ENCODE results near the gene HABP4. TPM values are rescaled to one million over a fixed set of nuclear protein-coding genes. Genes with fewer than 3 reads are reported as not detected.

The HABP4 gene
- total RNA-seq, 2 experiments from 2014 or later: 17.4 to 19.0 TPM

GRCh38 chr9:96459268-96460007 is 9.5 kb downstream of the HABP4 start:
- Mint-ChIP-seq H3K36me3 (peaks cover 16% of the 10 kb centered on the region), H3K4me3 (no peak overlapping the region), H3K27ac (no peak overlapping the region), H3K9me3 (no peaks in the 10 kb centered on the region), H3K4me1 (ENCODE audit: low read depth) (peaks cover 7% of the 10 kb centered on the region), H3K27me3 (no peaks in the 10 kb centered on the region)
- POLR2A ChIA-PET: no interaction called here
- intact Hi-C loops (cut with micrococcal nuclease): no loop called here
- CTCF ChIA-PET: no interaction called here
- no peak for DNase-seq

- peaks cover 7% of the 10 kb centered on the region for H3K4me1 Mint-ChIP-seq (ENCODE audit: low read depth)
- H3K27ac Mint-ChIP-seq: no peak overlapping the region
- no peak for DNase-seq
- ChIA-PET CTCF (interaction anchor here (0.5 kb wide), 1 partner anchor 162 kb away, joined by 3 read pairs; no protein-coding TSS in a partner anchor), POLR2A (no interaction called here)
- intact Hi-C loops (cut with micrococcal nuclease): no loop called here
- H3K27me3 Mint-ChIP-seq: no peaks in the 10 kb centered on the region
- H3K4me3 Mint-ChIP-seq: no peak overlapping the region
- H3K36me3 Mint-ChIP-seq: peaks cover 20% of the 10 kb centered on the region
- no peaks in the 10 kb centered on the region for H3K9me3 Mint-ChIP-seq
These were observed 10.5 kb downstream of the HABP4 start for GRCh38 chr9:96460470-96460869.

- ChIA-PET POLR2A (no interaction called here), CTCF (interaction anchor here (0.5 kb wide), 1 partner anchor 161 kb away, joined by 3 read pairs; no protein-coding TSS in a partner anchor)
- no peak overlapping the region for H3K4me3 Mint-ChIP-seq
- no peak overlapping the region for H3K27ac Mint-ChIP-seq
- intact Hi-C loops (cut with micrococcal nuclease): no loop called here
- peaks cover 7% of the 10 kb centered on the region for H3K4me1 Mint-ChIP-seq (ENCODE audit: low read depth)
- no peaks in the 10 kb centered on the region for H3K27me3 Mint-ChIP-seq
- no peaks in the 10 kb centered on the region for H3K9me3 Mint-ChIP-seq
- H3K36me3 Mint-ChIP-seq: peaks cover 24% of the 10 kb centered on the region
- no peak for DNase-seq
These were observed 10.9 kb downstream of the HABP4 start for GRCh38 chr9:96460882-96461281.

GRCh38 chr9:96461336-96461735 is 11.4 kb downstream of the HABP4 start:
- DNase-seq: no peak
- Mint-ChIP-seq H3K4me3 (no peak overlapping the region), H3K9me3 (no peaks in the 10 kb centered on the region), H3K27ac (no peak overlapping the region), H3K27me3 (no peaks in the 10 kb centered on the region), H3K36me3 (peaks cover 25% of the 10 kb centered on the region), H3K4me1 (ENCODE audit: low read depth) (peaks cover 7% of the 10 kb centered on the region)
- CTCF ChIA-PET: no interaction called here
- intact Hi-C loops (cut with micrococcal nuclease): no loop called here
- POLR2A ChIA-PET: interaction anchor here (0.9 kb wide), 1 partner anchor 10 kb away, joined by 5 read pairs; no protein-coding TSS in a partner anchor

- no peak for DNase-seq
- H3K36me3 Mint-ChIP-seq: peaks cover 29% of the 10 kb centered on the region
- no peak overlapping the region for H3K4me3 Mint-ChIP-seq
- POLR2A ChIA-PET: no interaction called here
- no peaks in the 10 kb centered on the region for H3K27me3 Mint-ChIP-seq
- H3K27ac Mint-ChIP-seq: no peak overlapping the region
- H3K9me3 Mint-ChIP-seq: no peaks in the 10 kb centered on the region
- intact Hi-C loops (cut with micrococcal nuclease): no loop called here
- CTCF ChIA-PET: no interaction called here
- peaks cover 7% of the 10 kb centered on the region for H3K4me1 Mint-ChIP-seq (ENCODE audit: low read depth)
These were observed 12.6 kb downstream of the HABP4 start for GRCh38 chr9:96462541-96462940.

- H3K27me3 Mint-ChIP-seq: no peaks in the 10 kb centered on the region
- peaks cover 25% of the 10 kb centered on the region for H3K36me3 Mint-ChIP-seq
- H3K4me1 Mint-ChIP-seq (ENCODE audit: low read depth): peaks cover 3% of the 10 kb centered on the region
- intact Hi-C loops (cut with micrococcal nuclease): no loop called here
- H3K4me3 Mint-ChIP-seq: no peak overlapping the region
- no peak for DNase-seq
- ChIA-PET CTCF (no interaction called here), POLR2A (no interaction called here)
- no peak overlapping the region for H3K27ac Mint-ChIP-seq
- no peaks in the 10 kb centered on the region for H3K9me3 Mint-ChIP-seq
These were observed 14.5 kb downstream of the HABP4 start for GRCh38 chr9:96464426-96464825.

- ChIA-PET POLR2A (interaction anchor here (0.5 kb wide), 1 partner anchor 813 kb away, joined by 3 read pairs; no protein-coding TSS in a partner anchor), CTCF (interaction anchor here (0.8 to 1.2 kb wide), 2 partner anchors 18 to 98 kb away, joined by 3 read pairs; partner anchors contain the start of gene HABP4)
- Mint-ChIP-seq H3K9me3 (no peaks in the 10 kb centered on the region), H3K36me3 (peaks cover 21% of the 10 kb centered on the region), H3K27ac (no peak overlapping the region), H3K4me3 (no peak overlapping the region), H3K27me3 (no peaks in the 10 kb centered on the region), H3K4me1 (ENCODE audit: low read depth) (no peaks in the 10 kb centered on the region)
- intact Hi-C loops (cut with micrococcal nuclease): no loop called here
- no peak for DNase-seq
These were observed 17.8 kb downstream of the HABP4 start for GRCh38 chr9:96467784-96468183.

GRCh38 chr9:96476013-96476412 is 26.0 kb downstream of the HABP4 start:
- intact Hi-C loops (cut with micrococcal nuclease): loop anchor here (1.0 to 10.0 kb wide), 3 partner anchors 8 to 461 kb away; no protein-coding TSS in a partner anchor

GRCh38 chr9:96476591-96476990 is 26.6 kb downstream of the HABP4 start:
- peak overlapping the region; percentile 63 for H3K27ac Mint-ChIP-seq
- intact Hi-C loops (cut with micrococcal nuclease): loop anchor here (1.0 to 10.0 kb wide), 3 partner anchors 8 to 462 kb away; no protein-coding TSS in a partner anchor
- no peaks in the 10 kb centered on the region for H3K27me3 Mint-ChIP-seq
- peaks cover 29% of the 10 kb centered on the region for H3K4me1 Mint-ChIP-seq (ENCODE audit: low read depth)
- ChIA-PET CTCF (interaction anchor here (1.3 to 1.4 kb wide), 3 partner anchors 35 to 173 kb away, joined by 3 to 7 read pairs (median 7); no protein-coding TSS in a partner anchor), POLR2A (interaction anchor here (1.2 kb wide), 1 partner anchor 90 kb away, joined by 3 read pairs; no protein-coding TSS in a partner anchor)
- peaks cover 16% of the 10 kb centered on the region for H3K36me3 Mint-ChIP-seq
- no peaks in the 10 kb centered on the region for H3K9me3 Mint-ChIP-seq
- H3K4me3 Mint-ChIP-seq: no peak overlapping the region
- peak; percentile 28 for DNase-seq

More at GRCh38 chr9:96476013-96476412, 26.0 kb downstream of the HABP4 start:
- H3K9me3 Mint-ChIP-seq: no peaks in the 10 kb centered on the region
- peaks cover 29% of the 10 kb centered on the region for H3K4me1 Mint-ChIP-seq (ENCODE audit: low read depth)
- H3K27me3 Mint-ChIP-seq: no peaks in the 10 kb centered on the region
- DNase-seq: no peak
- H3K36me3 Mint-ChIP-seq: peaks cover 20% of the 10 kb centered on the region
- H3K4me3 Mint-ChIP-seq: no peak overlapping the region
- H3K27ac Mint-ChIP-seq: no peak overlapping the region
- ChIA-PET CTCF (interaction anchor here (1.2 kb wide), 1 partner anchor 9 kb away, joined by 3 read pairs; no protein-coding TSS in a partner anchor), POLR2A (no interaction called here)

GRCh38 chr9:96478829-96479371 is 28.9 kb downstream of the HABP4 start:
- intact Hi-C loops (cut with micrococcal nuclease): loop anchor here (1.0 to 10.0 kb wide), 5 partner anchors 12 to 464 kb away; no protein-coding TSS in a partner anchor
- ChIA-PET CTCF (interaction anchor here (0.6 to 1.0 kb wide), 5 partner anchors 8 to 174 kb away, joined by 3 to 4 read pairs (median 3); no protein-coding TSS in a partner anchor), POLR2A (interaction anchor here (1.3 to 2.3 kb wide), 3 partner anchors 13 to 87 kb away, joined by 9 to 11 read pairs (median 10); partner anchors contain the start of gene HABP4)
- no peaks in the 10 kb centered on the region for H3K27me3 Mint-ChIP-seq
- H3K36me3 Mint-ChIP-seq: peaks cover 26% of the 10 kb centered on the region
- no peak overlapping the region for H3K4me3 Mint-ChIP-seq
- peak overlapping the region; percentile 91 for H3K27ac Mint-ChIP-seq
- peak; percentile 61 for DNase-seq
- H3K4me1 Mint-ChIP-seq (ENCODE audit: low read depth): peaks cover 44% of the 10 kb centered on the region
- no peaks in the 10 kb centered on the region for H3K9me3 Mint-ChIP-seq

GRCh38 chr9:96480736-96481135 is 30.8 kb downstream of the HABP4 start:
- H3K27me3 Mint-ChIP-seq: no peaks in the 10 kb centered on the region
- H3K36me3 Mint-ChIP-seq: peaks cover 29% of the 10 kb centered on the region
- intact Hi-C loops (cut with micrococcal nuclease): no loop called here
- H3K4me3 Mint-ChIP-seq: no peak overlapping the region
- H3K9me3 Mint-ChIP-seq: no peaks in the 10 kb centered on the region
- ChIA-PET CTCF (interaction anchor here (1.3 kb wide), 1 partner anchor 85 kb away, joined by 3 read pairs; no protein-coding TSS in a partner anchor), POLR2A (no interaction called here)
- H3K27ac Mint-ChIP-seq: no peak overlapping the region
- H3K4me1 Mint-ChIP-seq (ENCODE audit: low read depth): peaks cover 62% of the 10 kb centered on the region
- no peak for DNase-seq

- H3K4me1 Mint-ChIP-seq (ENCODE audit: low read depth): peaks cover 56% of the 10 kb centered on the region
- no peak for DNase-seq
- POLR2A ChIA-PET: no interaction called here
- intact Hi-C loops (cut with micrococcal nuclease): no loop called here
- H3K9me3 Mint-ChIP-seq: no peaks in the 10 kb centered on the region
- H3K27me3 Mint-ChIP-seq: no peaks in the 10 kb centered on the region
- CTCF ChIA-PET: no interaction called here
- H3K36me3 Mint-ChIP-seq: peaks cover 35% of the 10 kb centered on the region
- no peak overlapping the region for H3K4me3 Mint-ChIP-seq
- no peak overlapping the region for H3K27ac Mint-ChIP-seq
These were observed 32.5 kb downstream of the HABP4 start for GRCh38 chr9:96482476-96482875.

All from activated CD4-positive, alpha-beta memory T cell treated with anti-CD3 and anti-CD28 coated beads for 36 hours (primary cell).